Endothelial cell of umbilical vein (primary cell): Measurements from ENCODE around the gene GREB1.

Experiments
- CTCF ChIP-seq, 2 donors: IDR thresholded peaks; 1 replicate in 1 of 2; 2 replicates in 1 of 2; pipeline ENCODE4 v1.5.1; 2011; ENCODE audit warnings: low read length in 2 of 2, mild to moderate bottlenecking in 2 of 2, moderate library complexity in 2 of 2, control low read depth in 1 of 2, inconsistent platforms in 1 of 2, low read depth in 1 of 2; ENCODE audit not compliant: insufficient read depth in 1 of 2; ENCODE audit errors: extremely low read depth in 1 of 2
- POLR2A ChIP-seq: IDR thresholded peaks from 2 replicates; pipeline ENCODE4 v1.6.1; 2012; ENCODE audit warnings: low read depth, mild to moderate bottlenecking, control low read depth, low read length

GRCh38 chr2:11658208-11659114 is 124.6 kb downstream of the GREB1 start:
- TF ChIP-seq CTCF (IDR thresholded peaks at IDR 0.05; ENCODE audit: extremely low read depth in 1 of 2, insufficient read depth in 1 of 2, low read depth in 1 of 2, low read length in 2 of 2) (no peak), POLR2A (no peak)
